NCI-H82 (cell line): Measurements from ENCODE around the gene ASPSCR1.

ENCODE experiments used
- DNase-seq: peaks from one replicate; lab custom pipeline; 2025; lab: John Stamatoyannopoulos, UW

The ASPSCR1 gene, protein sequence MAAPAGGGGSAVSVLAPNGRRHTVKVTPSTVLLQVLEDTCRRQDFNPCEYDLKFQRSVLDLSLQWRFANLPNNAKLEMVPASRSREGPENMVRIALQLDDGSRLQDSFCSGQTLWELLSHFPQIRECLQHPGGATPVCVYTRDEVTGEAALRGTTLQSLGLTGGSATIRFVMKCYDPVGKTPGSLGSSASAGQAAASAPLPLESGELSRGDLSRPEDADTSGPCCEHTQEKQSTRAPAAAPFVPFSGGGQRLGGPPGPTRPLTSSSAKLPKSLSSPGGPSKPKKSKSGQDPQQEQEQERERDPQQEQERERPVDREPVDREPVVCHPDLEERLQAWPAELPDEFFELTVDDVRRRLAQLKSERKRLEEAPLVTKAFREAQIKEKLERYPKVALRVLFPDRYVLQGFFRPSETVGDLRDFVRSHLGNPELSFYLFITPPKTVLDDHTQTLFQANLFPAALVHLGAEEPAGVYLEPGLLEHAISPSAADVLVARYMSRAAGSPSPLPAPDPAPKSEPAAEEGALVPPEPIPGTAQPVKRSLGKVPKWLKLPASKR

DNA sequence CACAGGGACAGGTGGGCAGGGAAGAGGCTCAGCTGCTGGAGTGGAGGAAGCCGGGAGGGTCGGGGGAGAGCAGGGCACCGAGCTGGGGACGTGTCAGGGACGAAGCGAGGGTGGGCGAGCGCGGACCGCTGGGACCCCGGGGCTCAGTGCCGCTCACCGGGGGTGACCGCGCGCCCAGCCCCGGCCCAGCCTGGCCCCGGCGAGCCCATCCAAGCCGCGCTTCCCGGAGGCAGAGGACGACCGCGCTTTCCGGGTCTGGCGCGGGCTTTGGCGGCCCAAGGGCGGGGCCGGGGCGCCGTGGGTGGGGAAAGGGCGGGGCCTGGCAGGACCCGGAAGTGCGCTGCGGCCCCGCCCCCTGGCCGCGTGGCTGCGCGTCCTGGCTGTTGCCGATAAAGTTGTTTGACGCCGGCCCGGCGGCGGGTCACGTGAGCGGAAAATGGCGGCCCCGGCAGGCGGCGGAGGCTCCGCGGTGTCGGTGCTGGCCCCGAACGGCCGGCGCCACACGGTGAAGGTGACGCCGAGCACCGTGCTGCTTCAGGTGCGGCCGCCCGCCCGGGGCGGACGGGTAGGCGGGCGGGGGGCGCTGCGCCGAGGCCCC lies at the start of gene ASPSCR1:
Gene ASPSCR1, plus strand, starts transcription at position 419 of the 598 bp plus-strand sequence. Its CDS starts 18 bp downstream, at position 437.
- peak; percentile 93 for DNase-seq

DNA sequence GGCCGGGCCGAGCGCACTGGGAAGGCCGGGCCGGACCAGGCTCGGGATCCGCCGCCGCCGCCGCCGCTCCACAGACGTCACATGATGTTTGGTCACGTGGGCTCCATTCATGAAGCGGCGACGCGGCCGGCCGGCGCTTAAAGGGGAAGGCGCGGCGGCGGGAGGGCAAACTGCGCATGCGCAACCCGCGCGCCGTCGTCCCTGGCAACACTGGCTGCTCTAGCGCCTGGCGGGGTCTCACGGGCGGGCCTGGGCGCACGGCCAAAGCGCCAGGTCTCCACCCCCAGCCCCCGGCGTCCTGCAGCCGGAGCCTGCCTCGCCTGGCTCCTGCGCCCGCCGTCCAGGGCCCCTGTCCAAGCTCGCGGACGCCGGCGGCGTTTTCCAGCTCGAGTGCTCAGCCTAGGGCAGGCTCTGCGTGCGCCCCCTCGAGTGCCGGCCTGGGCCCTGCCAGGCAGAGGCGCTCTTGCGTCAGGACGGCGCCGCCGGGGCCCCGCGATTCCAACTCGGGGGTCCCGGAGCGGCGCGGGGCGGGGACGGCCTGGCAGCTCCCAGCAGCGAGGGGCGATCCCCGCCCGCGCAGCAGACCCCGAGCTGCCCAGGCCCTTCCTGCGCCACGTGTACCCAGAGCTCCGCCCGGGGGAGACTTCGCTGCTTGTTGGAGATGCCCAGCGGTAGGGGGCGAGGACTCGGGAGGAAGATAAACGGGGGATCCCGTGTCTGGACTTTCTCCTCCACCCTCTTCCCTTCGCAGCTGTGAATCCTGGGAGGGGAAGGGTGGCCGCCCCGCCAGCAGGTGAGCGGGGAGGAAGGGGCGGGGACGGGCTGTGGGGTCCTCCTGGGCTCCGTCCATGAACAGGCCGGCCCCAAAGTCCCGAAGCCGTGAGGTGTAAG lies 49.5 kb upstream of the ASPSCR1 start, which contains the start of gene MAFG:
Gene MAFG, minus strand, starts transcription at position 83 of the 891 bp plus-strand sequence. CDS start 4,550 bp downstream, outside the sequence.
- DNase-seq, result peak; percentile 98

DNA sequence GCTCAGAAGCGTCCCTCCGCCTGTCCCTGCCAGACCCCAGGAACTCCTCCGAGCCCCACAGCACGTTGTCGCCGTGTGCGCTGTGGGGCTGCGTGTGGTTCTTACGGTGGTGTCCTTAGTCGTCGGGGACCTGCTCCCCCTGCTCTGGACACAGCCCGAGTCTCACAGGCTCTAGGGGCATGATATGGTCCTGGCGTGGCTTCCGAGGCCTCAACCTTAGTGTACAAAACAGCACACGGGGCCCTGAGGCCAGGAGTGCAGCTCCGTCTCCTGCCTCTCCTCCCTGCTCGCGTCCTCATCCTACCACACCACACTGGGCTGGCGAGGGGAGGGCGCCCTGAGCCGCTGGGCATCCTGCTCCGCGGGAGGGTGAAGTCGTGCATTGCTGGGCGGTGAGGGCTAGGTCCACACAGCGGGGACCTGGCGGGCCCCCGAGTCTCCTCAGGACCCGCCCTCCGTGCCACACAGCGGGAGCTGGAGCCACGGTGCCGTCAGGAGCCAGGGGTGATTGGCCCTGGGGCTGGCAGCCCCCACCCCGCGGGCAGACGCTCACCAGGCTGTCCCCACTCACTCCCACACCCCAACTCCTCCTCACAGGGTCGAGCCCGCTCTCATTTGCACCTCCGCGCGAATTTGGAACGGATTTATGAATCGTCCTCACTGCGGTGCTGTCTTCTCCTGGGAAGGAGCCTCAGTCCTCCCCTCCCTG lies 48.7 kb upstream of the ASPSCR1 start:
- peak; percentile 55 for DNase-seq

DNA sequence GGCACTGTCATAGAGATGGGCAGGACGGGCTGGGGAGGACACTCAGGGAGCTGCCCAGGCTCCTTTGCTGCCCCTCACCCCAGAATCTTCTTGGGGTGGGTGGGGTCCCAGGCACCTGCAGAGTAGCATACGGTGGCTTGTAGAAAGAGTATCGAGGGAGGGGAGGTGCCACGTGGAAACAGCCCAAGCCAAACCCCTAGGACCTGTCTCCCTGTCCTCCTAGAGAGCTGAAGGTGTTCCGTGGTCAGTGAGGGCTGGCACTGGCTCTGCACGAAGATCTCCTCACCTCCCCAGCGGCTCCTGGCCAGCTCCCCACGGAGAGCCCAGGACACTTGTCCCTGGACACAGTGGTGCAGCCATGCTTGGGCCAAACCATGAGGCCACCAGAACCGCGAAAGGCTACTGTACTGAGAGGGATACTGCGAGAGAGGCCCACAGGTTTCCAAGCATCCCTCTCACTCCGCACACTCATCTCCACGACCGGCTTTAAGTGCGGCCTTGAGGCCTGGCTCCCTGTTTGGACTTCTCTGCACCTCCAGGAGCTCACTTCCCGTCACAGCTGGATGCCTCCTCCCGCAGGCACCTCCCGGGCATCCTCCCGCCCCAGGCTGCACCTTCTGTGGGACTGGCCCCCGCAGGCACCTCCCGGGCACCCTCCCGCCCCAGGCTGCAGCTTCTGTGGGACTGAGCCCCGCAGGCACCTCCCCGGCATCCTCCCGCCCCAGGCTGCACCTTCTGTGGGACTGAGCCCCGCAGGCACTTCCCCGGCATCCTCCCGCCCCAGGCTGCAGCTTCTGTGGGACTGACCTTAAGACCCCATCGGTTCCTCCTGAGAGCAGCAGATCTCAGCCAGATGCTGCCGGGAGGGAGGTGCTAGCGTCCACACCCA lies 47.9 kb upstream of the ASPSCR1 start:
- DNase-seq, result no peak

DNA sequence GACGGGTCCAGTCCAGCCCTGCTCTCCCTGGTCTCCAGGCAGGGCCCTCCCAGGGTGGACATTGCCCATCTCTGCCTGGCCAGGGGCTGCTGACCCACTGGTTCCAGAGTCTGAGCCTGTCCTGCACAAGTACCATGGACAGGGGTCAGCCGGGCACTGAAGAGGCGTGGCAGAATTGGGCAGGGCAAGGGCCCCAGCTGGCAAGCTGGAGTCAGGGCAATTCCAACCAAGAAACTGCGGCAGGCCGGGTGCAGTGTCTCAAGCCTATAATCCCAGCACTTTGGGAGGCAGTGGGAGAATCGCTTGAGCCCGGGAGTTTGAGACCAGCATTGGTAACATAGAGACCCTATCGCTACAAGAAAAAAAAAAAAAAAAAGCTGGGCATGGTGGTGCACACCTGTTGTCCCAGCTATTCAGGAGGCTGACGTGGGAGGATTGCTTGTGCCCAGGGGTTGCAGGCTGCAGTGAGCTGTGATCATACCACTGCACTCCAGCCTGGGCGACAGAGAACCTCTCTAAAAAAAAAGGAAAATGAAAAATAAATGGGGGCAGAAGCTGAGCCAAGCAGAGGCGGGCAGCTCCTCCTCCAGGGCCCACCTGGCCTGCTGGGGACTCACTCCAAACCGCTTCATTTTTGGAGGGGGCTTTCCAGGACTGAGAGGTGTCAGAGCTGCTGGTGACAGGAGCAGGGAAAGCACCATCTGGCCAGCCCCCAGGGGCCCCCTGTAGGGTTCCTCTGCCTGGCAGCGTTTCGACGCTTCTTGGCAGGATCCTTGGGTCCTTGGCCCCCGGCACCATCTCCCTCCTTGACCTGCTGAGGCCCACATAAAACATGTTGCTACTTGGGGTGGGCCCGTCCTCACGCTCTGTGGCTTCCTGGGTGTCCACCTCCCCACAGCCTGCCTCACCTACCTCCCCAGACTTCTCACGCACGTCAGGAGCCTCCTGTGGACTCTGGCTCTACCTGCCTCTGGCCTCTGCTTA lies 47.0 kb upstream of the ASPSCR1 start:
- DNase-seq, result peak; percentile 42

DNA sequence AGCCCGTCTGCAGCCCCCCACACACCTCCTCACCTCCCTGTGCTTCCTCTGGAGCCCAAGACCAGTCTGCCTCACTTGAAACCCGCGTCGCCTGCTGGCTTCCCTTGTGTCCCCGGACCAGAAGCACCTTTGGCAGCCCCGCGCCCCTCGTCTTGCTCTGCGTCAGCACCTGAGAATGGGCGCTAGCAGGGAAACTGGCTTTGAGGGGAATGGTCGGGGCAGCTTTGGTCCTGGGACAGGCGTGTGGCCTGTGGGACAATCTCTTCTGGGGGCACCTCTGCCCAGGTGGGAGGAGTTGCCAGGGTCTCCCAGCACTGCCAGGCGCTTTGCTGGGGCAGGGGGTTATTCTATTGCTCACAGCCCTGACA lies 46.3 kb upstream of the ASPSCR1 start:
- no peak for DNase-seq

DNA sequence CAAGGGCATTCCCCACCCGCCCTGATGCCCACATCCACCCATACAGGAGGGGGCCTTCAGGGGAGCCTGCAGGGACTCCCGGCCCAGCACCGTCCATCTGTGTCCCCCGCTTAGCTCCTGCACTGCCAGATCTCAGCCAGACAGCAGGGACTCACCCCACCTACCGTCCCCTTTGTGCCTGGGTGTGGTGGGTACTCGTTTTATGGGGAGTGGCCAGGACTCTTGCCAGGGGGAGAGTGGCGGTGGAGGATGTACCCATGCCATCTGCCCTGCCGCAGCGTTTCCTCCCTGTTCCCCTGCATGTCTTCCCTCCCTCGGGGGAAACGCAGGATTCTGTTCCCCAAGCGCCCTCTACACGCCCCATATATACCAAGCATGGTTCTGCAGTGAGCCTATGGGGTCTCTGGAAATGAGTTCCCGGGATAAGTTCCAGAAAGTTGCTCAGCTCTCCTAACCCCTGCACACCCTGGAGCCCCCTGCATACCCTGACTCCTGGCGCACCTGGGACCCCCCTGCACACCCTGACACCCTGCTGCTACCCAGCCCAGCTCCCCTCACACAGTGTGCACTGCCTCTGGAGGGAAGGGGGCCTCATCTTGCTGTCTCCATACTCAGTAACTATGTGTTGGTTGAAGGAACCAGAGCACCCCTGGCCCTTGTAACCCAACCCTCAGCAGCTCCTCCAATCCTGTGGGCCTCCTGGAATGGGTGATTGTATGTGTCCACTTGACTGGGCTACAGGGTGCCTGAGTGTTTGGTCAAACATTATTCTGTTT lies 45.7 kb upstream of the ASPSCR1 start:
- peak; percentile 27 for DNase-seq

DNA sequence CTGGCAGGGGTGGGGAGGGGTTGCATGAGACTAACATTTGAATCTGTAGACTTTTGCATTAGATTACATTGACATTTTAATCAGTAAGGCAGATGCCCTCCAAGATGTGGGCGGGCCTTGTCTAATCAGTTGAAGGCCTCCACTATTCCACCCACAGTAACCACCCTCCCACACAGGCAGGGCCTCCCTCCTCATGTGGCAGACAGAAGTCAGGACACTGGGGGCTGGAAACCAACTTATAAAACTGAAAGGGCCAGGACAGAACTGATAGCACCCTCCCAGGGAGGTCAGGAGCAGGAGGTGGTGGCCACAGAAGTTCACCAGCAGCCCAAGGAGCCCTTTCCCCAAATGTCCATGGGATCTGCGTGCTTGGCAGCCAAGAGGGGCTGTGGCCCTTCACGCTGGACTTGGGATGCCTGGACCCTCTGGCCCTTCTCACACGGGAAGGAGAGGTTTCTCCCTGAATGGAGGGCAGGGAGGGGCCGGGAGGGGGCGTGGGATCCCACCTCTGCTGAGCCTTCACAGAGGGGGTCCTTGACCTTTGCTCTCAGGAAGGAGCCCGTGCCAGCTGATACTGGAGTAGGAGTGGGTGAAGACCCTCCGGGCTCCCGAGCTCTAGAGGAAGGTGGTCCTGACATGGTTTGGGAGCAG lies 45.0 kb upstream of the ASPSCR1 start:
- DNase-seq, result no peak

DNA sequence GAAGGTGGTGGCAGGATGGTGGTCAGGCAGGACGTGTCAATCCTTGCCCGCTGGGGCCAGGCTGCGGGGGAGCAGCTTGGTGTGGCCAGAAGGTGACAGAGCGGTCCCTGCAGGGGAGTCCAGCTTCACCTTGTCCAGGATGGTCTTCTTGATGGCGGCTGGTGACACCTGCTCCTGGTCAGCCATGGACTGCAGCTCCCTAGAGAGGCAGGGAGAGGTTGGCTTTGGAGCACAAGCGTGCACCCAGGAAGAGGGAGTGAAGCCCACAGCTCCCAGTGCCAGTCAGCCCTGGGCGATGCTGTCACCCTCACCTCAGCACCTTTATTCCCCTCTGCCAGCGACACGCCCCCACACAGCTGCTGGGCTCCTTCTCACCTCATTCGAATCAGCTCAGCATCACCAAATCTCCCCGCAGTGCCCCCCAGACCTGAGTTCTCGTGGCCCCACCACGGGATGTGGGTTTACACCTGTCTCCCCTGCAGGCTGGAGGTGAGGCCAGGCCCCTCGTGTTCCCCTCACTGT lies 44.2 kb upstream of the ASPSCR1 start:
- DNase-seq, result no peak

DNA sequence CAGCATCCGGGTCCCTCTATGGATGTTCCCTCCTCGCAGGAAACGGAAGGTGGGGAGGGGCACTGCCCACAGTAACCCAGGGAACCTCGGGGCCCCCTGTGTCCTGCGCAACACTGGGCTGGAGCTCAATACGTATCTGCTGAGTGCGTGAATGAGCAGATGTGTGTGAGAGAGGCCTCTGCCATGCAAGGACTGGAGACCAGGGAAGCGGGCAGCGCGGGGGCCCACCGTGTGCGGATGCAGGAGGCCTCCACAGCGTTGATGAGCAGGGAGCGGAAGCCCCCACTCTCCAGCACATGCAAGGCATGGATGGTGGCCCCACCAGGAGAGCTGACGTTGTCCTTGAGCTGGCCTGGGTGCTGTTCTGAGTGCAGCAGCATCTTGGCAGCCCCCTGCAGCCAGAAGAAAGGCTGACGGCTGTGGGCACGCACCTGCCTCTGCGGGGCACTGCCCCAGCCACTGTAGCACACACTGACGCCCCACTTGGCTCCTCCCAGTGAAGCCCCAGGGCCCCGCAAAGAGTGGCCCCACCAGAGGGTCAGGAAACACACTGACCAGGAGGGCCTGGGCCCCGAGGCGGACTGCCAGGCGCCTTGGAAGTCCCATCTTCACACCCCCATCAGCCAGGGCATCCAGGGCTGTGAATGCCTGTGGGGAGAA lies 43.2 kb upstream of the ASPSCR1 start:
- DNase-seq, result no peak

DNA sequence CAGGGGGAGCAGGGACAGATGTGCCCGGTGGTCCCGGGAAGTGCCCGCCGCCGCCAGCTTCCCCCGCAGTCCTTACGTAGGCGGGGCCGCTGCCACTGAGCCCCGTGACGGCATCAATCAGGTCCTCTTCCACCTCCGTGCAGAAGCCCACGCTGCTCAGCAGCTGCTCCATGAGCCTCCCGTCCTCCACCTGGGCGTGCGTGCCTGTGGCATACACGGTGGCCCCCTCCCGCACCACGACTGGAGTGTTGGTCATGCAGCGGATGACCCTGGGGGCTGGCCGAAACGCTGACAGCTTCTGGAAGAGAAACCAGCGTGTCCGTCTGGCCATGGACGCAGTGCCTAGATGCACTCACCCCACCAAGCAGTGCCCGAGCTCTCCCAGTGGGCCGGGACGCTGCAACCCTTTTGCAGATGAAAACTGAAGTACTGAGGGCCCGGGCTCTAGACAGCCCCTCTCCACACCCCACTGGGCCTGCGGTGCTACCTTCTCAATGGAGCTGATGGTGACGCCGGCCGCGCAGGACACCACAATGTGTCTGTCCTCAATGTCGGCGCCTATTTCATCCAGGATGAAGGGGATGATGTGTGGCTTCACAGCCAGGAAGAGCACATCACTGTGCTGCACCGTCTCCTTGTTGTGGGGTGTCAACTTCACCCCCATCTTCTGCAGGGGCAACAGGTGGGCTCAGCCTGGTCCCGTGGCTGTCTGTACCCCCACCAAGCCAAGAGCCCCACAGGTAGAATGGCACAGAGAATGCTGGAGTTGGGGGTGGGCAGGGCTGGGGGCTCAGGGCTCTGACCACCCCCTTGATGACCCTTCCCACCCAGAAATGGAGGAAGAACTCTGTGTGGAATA lies 42.4 kb upstream of the ASPSCR1 start:
- no peak for DNase-seq

DNA sequence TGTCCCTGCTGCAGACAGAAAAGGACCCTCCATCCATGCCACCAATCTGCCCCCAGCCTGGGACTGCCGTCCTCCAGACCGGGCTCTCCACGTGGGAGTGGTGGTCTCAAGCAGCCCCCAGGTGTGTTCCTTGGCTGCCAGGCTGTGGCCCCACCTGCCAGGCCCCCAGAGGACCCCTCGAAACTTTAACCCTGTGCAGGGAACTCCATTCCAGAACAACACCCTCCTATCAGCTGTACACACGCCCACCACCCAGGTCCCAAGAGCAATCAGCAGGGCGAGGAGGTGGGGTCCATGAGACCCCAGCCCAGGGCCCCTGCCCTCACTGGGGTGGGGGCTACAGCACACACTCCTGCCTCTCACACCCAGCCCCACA lies 41.7 kb upstream of the ASPSCR1 start:
- DNase-seq, result no peak

DNA sequence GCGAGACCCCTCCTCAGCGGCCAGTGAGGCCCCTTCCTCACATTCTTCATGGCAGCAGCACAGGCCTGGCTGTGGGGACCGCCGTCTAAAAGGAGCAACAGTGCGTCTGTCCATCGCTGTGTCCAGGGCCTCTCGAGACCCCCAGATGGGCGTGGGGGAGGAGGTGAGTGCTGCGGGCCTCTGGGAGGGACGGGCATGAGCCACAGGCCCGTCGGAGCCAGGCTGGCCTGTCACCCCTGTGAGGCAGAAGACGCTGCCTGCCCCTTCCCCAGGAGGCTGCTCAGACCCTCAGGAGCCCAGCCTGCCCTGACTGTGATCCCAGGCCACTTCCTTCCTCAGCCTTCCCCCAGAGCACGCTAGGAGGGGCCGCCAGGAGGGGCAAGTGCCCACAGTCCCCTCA lies 38.2 kb upstream of the ASPSCR1 start:
- no peak for DNase-seq

DNA sequence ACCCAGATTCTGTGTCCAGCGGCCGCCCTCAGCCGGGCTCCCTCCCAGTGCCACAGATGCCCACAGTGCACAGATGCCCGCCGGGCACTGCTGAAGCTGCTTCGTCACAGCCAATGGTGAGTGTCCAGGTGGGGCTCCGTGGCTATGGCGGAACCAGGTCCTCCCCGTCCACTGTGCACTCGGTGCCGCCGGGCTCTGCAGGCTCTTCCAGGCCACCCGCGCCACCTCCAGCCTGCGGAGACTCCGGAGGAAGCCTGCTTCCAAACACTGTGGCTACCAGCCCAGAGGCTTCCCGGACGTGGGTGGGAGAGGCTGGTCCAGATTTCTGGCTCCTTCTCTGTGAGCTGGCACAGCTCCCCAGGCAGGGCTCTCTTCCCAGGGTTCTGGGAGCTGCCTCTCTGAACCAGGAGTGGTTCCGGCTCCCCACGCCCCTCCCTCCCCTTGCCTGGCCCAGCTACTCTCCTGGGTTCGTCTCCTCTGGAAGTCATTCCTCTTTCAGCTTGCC lies 37.5 kb upstream of the ASPSCR1 start:
- DNase-seq, result no peak

DNA sequence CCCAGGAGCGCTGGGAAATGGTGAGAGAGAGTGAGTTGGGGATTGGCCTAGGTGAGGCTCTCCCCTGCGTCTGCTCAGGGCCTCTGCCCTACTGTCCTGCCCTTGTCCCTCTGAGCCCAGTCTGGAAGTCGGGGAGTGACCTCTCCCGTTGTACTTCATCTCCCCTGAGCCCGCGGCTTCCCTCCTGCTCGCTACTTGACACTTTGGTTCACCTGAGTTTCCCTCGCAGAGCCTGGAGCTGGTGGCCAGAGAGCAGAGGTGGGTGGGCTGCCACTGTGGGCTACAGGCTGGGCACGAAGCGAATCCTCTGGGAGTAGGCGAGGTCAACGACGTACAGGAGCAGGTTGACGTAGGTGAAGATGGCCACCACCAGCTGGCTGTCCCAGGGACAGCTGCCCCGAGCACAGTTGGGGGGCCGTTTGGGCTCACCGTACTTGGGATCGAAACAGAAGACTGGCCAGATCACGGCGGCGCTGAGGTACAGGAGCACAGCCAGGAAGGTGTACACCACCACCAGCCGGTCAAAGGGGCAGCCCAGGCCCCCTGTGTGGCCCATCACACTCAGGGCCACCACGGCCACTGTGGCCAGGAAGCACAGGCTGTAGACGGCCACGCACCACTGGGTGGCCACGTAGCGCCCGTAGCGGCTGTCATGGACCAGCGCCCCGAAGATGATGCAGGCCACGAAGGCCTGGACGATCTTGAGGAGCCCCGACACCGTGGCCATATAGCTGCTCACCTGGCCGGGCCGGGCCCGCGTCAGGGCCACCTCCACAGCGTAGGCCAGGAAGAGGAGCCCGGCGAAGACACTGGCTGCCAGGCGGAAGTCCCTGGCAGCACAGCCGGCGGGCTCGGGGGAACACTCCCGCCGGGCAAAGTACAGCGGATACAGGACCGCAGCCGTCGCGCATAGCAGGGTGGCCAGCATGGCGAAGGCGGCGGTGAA lies 36.6 kb upstream of the ASPSCR1 start:
- no peak for DNase-seq
